GDM1 (cell line): ENCODE data around the gene ANGPTL4.
"Not testable (repeated sequence)": the region's sequence is repeated elsewhere in the genome, so short reads cannot be mapped to it uniquely, and the experiment has no call there.

ENCODE experiments used
- DNase-seq: peaks from one replicate; lab custom pipeline; 2025; lab: John Stamatoyannopoulos, UW

ANGPTL4 gene

GRCh38 chr19:8361921-8362793, 1.8 kb upstream of the ANGPTL4 start:
- DNase-seq: no peak

- no peak for DNase-seq
Measured at GRCh38 chr19:8366121-8366581, 2.2 kb downstream of the ANGPTL4 start.

GRCh38 chr19:8366961-8367326, 3.0 kb downstream of the ANGPTL4 start:
- DNase-seq: no peak

GRCh38 chr19:8367327-8368001, 3.5 kb downstream of the ANGPTL4 start:
- no peak for DNase-seq

- no peak for DNase-seq
Measured at GRCh38 chr19:8370176-8371010, 6.4 kb downstream of the ANGPTL4 start.

GRCh38 chr19:8371011-8371804, 7.3 kb downstream of the ANGPTL4 start:
- no peak for DNase-seq

GRCh38 chr19:8373867-8374813, 10.2 kb downstream of the ANGPTL4 start:
- DNase-seq: no peak

- DNase-seq: not testable (repeated sequence)
Measured at GRCh38 chr19:8375766-8376165, 11.8 kb downstream of the ANGPTL4 start.

GRCh38 chr19:8376373-8376974, 12.5 kb downstream of the ANGPTL4 start:
- not testable (repeated sequence) for DNase-seq

- DNase-seq: no peak
Measured at GRCh38 chr19:8377598-8377997, 13.6 kb downstream of the ANGPTL4 start.

- DNase-seq: not testable (repeated sequence)
Measured at GRCh38 chr19:8379156-8379891, 15.4 kb downstream of the ANGPTL4 start.

GRCh38 chr19:8384569-8384968, 20.6 kb downstream of the ANGPTL4 start:
- DNase-seq: not testable (repeated sequence)

- DNase-seq: not testable (repeated sequence)
Measured at GRCh38 chr19:8385103-8385502, 21.1 kb downstream of the ANGPTL4 start.

- not testable (repeated sequence) for DNase-seq
Measured at GRCh38 chr19:8385566-8385965, 21.6 kb downstream of the ANGPTL4 start.

- not testable (repeated sequence) for DNase-seq
Measured at GRCh38 chr19:8386419-8386818, 22.5 kb downstream of the ANGPTL4 start.

- no peak for DNase-seq
Measured at GRCh38 chr19:8386990-8387389, 23.0 kb downstream of the ANGPTL4 start.

GRCh38 chr19:8387688-8388611, 24.0 kb downstream of the ANGPTL4 start:
- DNase-seq: no peak

- no peak for DNase-seq
Measured at GRCh38 chr19:8388612-8388958, 24.6 kb downstream of the ANGPTL4 start.
